Keratinocyte (primary cell): Measurements from ENCODE around the gene ECHS1.

Experiments
- EZH2 ChIP-seq: IDR thresholded peaks from one replicate; pipeline ENCODE4 v1.6.1; 2012; ENCODE audit warnings: inconsistent platforms, mild to moderate bottlenecking, low read length, moderate library complexity
- TF ChIP-seq, protein P1 (sequence below), 3 experiments: IDR thresholded peaks in 1 of 3; conservative IDR thresholded peaks in 1 of 3; optimal IDR thresholded peaks in 1 of 3; 2 replicates in 2 of 3; 3 replicates in 1 of 3; pipeline versions ENCODE3 to v1.5.1; 2011; ENCODE audit warnings: low read length in 3 of 3, mild to moderate bottlenecking in 3 of 3, moderate library complexity in 2 of 3, control low read depth in 1 of 3, inconsistent platforms in 1 of 3; ENCODE audit not compliant: insufficient read depth in 2 of 3; ENCODE audit errors: extremely low read depth in 1 of 3

DNA sequence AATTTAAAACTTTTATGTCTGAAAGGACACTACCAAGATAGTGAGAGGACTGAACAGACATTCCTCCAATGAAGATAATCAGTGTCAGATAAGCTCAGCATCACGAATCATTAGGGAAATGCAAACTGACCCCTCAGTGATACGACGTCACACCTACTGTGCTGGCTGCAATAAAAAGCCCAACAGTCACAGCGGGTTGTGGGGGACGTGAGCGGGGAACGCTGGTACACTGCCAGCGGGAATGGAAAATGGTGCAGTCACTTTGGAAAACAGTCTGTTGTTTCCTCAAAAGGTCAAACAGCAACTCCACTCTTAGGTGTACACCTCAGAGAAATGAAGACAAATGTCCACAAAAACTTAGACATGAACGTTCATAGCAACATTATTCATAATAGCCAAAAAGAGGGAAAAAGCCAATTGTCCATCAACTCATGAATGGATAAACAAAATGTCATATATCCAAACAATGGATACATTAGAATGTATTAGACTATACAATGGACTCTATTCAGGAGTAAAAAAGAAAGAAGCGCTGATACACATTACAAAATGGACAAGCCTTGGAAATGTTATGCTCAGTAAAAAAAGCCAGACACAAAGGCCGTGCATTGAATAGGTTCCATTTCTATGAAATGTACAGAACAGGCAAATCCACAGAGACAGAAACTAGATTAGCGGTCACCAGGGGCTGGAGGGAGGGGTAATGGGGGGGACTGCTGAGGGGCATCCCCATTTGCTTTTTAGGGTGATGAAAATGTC is 2.4 kb upstream of the ECHS1 start:
- TF ChIP-seq, protein P1, sequence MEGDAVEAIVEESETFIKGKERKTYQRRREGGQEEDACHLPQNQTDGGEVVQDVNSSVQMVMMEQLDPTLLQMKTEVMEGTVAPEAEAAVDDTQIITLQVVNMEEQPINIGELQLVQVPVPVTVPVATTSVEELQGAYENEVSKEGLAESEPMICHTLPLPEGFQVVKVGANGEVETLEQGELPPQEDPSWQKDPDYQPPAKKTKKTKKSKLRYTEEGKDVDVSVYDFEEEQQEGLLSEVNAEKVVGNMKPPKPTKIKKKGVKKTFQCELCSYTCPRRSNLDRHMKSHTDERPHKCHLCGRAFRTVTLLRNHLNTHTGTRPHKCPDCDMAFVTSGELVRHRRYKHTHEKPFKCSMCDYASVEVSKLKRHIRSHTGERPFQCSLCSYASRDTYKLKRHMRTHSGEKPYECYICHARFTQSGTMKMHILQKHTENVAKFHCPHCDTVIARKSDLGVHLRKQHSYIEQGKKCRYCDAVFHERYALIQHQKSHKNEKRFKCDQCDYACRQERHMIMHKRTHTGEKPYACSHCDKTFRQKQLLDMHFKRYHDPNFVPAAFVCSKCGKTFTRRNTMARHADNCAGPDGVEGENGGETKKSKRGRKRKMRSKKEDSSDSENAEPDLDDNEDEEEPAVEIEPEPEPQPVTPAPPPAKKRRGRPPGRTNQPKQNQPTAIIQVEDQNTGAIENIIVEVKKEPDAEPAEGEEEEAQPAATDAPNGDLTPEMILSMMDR (optimal IDR thresholded peaks at IDR 0.05 in 1 of 3, IDR thresholded peaks at IDR 0.05 in 1 of 3, conservative IDR thresholded peaks at IDR 0.05 in 1 of 3; ENCODE audit: extremely low read depth in 1 of 3, insufficient read depth in 2 of 3, low read length in 3 of 3) = no peak
- no peak for TF ChIP-seq EZH2
